ENCODE data around the gene ERCC6L2. TPM values are rescaled to one million over a fixed set of nuclear protein-coding genes. Genes with fewer than 3 reads are reported as not detected.

The ERCC6L2 gene
- total RNA-seq, 1 donor from 2014 or later, result 52.3 TPM

DNA sequence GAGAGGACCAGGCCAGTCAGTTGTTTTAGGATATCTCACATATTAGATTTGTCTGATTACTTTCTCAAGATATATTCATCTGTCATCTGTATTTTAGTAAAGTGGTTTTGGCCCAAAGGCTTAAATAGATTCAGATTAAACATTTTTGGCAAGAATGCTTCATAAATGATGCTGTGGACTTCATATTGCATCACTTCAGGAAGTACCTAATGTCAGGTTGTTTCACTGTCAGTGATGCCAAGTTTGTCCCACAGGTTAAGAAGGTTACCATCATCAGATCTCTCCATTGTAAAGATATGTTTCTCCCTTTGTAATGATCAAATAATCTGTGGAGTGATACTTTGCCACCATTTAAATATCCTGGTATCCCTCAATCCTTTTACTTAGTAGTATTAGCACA, 37.3 kb downstream of the ERCC6L2 start:
- DNase-seq (no peak), ATAC-seq (ENCODE audit: low read depth) (no peak)
- H3K27me3 Mint-ChIP-seq, result no peaks in the 10 kb centered on the region
- no peak overlapping the region for H3K27ac Mint-ChIP-seq
- intact Hi-C loops (cut with micrococcal nuclease), result no loop called here
- no peak overlapping the region for H3K4me3 Mint-ChIP-seq
- ChIA-PET POLR2A (no interaction called here), CTCF (no interaction called here)
- no peaks in the 10 kb centered on the region for H3K4me1 Mint-ChIP-seq
- H3K9me3 Mint-ChIP-seq, result no peaks in the 10 kb centered on the region
- peaks cover 50% of the 10 kb centered on the region for H3K36me3 Mint-ChIP-seq (ENCODE audit: low read depth)
- TF ChIP-seq, protein P1, sequence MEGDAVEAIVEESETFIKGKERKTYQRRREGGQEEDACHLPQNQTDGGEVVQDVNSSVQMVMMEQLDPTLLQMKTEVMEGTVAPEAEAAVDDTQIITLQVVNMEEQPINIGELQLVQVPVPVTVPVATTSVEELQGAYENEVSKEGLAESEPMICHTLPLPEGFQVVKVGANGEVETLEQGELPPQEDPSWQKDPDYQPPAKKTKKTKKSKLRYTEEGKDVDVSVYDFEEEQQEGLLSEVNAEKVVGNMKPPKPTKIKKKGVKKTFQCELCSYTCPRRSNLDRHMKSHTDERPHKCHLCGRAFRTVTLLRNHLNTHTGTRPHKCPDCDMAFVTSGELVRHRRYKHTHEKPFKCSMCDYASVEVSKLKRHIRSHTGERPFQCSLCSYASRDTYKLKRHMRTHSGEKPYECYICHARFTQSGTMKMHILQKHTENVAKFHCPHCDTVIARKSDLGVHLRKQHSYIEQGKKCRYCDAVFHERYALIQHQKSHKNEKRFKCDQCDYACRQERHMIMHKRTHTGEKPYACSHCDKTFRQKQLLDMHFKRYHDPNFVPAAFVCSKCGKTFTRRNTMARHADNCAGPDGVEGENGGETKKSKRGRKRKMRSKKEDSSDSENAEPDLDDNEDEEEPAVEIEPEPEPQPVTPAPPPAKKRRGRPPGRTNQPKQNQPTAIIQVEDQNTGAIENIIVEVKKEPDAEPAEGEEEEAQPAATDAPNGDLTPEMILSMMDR (IDR thresholded peaks at IDR 0.05), result no peak

DNA sequence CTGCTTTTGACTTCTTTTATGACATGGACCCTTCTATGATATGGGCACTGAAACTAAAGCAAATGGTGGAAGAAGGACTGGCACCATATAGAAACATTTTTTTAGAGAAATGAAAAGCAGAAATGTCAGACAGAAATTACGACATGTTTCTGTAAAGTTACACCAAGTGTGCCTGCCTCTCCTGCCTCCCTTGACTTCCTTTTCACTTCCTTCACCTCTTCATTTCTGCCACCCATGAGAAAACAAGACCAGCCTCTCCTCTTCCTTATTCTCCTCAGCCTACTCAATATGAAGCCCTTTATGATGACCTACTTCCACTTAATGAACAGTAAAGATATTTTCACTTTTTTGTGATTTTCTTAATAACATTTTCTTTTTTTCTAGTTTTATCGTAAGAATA, 44.5 kb downstream of the ERCC6L2 start:
- TF ChIP-seq, protein P1 (IDR thresholded peaks at IDR 0.05), result no peak
- Mint-ChIP-seq H3K27ac (peak overlapping the region; percentile 47), H3K4me1 (peaks cover 3% of the 10 kb centered on the region), H3K9me3 (no peaks in the 10 kb centered on the region), H3K36me3 (ENCODE audit: low read depth) (peaks cover 62% of the 10 kb centered on the region), H3K27me3 (no peaks in the 10 kb centered on the region), H3K4me3 (no peak overlapping the region)
- ATAC-seq (ENCODE audit: low read depth), result no peak
- CTCF ChIA-PET, result no interaction called here
- POLR2A ChIA-PET, result no interaction called here
- intact Hi-C loops (cut with micrococcal nuclease), result no loop called here
- DNase-seq, result no peak

DNA sequence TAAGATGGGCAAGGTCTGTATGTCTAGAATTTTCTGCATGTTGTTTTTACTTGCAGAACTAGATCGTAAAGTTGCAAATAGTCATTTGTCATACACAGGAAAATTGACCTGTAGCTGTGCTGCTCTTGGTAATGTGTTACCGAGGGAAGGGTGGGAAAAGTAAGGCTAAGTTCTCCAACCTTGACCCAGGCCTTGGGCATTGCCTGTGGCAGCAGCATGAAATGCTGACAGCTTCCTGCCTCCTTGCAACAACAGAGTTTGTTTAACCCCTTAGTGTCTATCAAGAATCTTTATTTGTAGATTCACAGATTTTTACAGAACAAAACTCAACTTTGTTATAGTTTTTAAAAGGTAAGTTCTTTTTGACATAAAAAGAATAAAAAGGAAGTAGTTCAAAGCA, 48.3 kb downstream of the ERCC6L2 start:
- TF ChIP-seq, protein P1 (IDR thresholded peaks at IDR 0.05), result no peak
- H3K9me3 Mint-ChIP-seq, result no peaks in the 10 kb centered on the region
- no peak for DNase-seq
- intact Hi-C loops (cut with micrococcal nuclease), result no loop called here
- ChIA-PET POLR2A (no interaction called here), CTCF (no interaction called here)
- H3K36me3 Mint-ChIP-seq (ENCODE audit: low read depth), result peaks cover 62% of the 10 kb centered on the region
- H3K27ac Mint-ChIP-seq, result no peak overlapping the region
- peaks cover 3% of the 10 kb centered on the region for H3K4me1 Mint-ChIP-seq
- H3K27me3 Mint-ChIP-seq, result no peaks in the 10 kb centered on the region
- no peak for ATAC-seq (ENCODE audit: low read depth)
- no peak overlapping the region for H3K4me3 Mint-ChIP-seq

DNA sequence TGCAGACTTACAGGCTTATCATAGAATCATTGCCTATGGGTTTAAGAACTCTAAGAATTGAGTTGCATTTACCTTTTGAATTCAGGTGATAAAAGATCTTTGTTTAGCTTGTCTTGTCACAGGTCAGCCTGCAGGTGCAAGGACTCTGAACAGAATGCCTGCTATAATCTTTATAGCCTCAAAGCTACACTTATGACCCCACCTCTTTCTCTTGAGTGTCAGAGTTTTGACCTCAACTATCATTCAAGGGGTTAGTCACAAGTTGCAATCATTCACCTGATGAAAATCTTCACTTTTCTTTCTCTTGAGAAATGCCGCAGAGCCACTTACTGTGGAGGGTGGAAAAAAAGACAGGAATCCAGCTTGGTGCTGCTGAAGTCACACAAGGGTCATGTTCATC, 49.5 kb downstream of the ERCC6L2 start:
- Mint-ChIP-seq H3K27ac (no peak overlapping the region), H3K36me3 (ENCODE audit: low read depth) (peaks cover 58% of the 10 kb centered on the region), H3K9me3 (no peaks in the 10 kb centered on the region), H3K4me3 (no peak overlapping the region), H3K4me1 (peaks cover 2% of the 10 kb centered on the region), H3K27me3 (no peaks in the 10 kb centered on the region)
- ChIA-PET CTCF (no interaction called here), POLR2A (no interaction called here)
- ATAC-seq (ENCODE audit: low read depth), result no peak
- intact Hi-C loops (cut with micrococcal nuclease), result no loop called here
- TF ChIP-seq, protein P1 (IDR thresholded peaks at IDR 0.05), result no peak
- DNase-seq, result no peak

DNA sequence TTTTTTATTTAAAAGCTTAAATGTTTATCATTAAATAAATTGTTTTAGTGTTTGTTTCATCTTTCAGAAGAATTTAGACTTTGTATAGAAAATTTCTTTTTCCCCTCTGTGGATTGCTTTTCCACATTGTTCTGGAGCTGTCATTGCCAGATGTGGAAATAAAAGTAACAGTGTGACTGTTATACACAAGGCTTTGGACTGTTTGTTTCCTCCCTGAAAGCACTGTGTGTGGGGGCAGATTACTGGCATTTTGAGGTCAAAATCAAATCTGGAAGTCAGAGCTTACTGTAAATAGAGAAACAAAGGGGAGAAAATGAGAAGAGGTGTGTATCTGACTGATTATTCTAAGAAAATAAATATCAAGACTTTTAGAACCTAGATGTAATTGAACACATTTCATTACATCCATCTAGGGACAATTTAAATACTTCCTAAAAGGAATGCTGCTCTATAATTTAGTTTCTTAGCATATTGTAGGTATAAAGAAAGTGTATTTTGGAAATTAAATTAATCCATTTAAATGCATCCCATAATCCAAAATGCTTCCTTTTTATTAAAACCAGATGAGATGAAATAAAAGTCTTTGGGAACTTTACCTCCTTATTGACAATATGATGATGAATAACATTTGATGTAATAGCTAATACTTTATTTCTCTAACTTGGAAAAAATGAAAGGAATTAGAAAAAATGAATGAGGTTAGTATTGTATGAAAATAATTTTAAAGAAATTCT, 51.9 kb downstream of the ERCC6L2 start:
- ChIA-PET POLR2A (no interaction called here), CTCF (no interaction called here)
- H3K27ac Mint-ChIP-seq, result no peak overlapping the region
- H3K27me3 Mint-ChIP-seq, result no peaks in the 10 kb centered on the region
- H3K9me3 Mint-ChIP-seq, result no peaks in the 10 kb centered on the region
- TF ChIP-seq, protein P1 (IDR thresholded peaks at IDR 0.05), result no peak
- DNase-seq, result no peak
- H3K4me3 Mint-ChIP-seq, result no peak overlapping the region
- no peaks in the 10 kb centered on the region for H3K4me1 Mint-ChIP-seq
- no peak for ATAC-seq (ENCODE audit: low read depth)
- intact Hi-C loops (cut with micrococcal nuclease), result no loop called here
- peaks cover 68% of the 10 kb centered on the region for H3K36me3 Mint-ChIP-seq (ENCODE audit: low read depth)

All from activated B cell treated with CpG ODN at 0.5 μM for 24 hours (primary cell).